Measurements from ENCODE around the gene VPS26C.

Gene VPS26C

GRCh38 chr21:37263827-37264600 is 3.1 kb downstream of the VPS26C start:
- peak; percentile 60 for DNase-seq

- DNase-seq, result no peak
These were observed 7.7 kb downstream of the VPS26C start for GRCh38 chr21:37259426-37259825.

DNA sequence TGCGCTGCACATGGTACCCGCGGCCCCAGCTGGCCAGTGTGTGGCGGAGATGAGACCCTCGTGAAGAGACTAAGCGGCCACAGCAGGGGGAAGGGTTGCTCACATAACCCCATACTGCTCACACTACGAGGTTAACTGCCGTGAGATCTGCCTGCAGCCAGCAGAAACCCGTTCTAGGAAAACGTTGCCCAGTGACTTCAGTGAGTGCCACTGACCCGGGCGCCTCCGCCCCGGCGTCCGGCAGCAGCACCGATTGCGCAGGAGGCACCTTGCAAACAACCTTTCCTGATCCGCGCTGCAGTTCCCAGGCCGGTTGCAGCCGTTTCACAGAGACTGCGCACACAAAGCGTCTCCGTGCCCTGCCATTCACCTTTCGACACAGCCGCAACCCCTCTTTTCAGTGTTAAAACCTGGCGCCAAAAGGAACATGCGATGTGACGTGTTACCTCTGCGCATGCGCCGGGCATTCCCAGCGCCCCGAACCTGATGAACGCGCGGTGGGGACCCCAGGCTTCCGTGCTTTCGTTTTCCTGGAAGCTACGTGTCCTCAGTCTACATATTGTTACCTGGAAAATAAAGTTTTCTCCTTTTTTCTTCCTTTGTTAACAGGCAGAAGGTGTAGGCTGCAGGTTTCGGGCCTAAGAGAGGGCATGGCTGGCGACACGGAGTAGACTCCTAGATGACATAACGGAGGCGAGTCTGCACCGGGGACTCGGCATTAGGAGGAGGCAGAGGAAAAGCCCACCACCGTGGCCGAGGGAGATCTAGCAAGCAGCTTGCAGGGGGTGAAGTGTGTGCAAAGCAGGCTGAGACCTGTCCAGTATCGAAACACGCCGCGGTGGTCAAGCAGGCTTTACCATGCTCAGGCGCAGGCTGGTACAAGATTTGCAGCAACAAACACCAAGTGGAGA is 8.9 kb downstream of the VPS26C start:
- peak; percentile 94 for DNase-seq

- DNase-seq, result peak; percentile 89
These were observed 9.6 kb downstream of the VPS26C start for GRCh38 chr21:37257511-37257966.

DNA sequence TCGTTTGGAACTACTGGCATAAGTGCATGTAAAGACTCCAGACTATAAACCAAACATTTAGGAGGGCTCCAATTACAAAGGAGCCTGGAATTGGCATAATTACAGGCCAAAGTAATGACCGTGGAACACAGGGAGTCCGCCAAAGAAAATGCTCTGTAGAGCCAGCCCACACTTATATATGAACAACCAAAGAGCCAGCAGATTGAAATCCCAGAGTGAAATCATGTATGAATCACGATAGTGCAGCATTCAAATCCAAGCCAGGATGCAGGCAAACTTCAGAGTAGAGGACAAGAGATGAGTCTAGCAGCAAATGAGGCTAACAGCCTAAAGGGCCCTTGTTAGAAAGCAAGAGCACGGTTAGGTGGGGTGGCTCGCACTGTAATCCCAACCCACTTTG is 13.1 kb downstream of the VPS26C start:
- DNase-seq, result no peak

GRCh38 chr21:37251294-37251634 is 15.9 kb downstream of the VPS26C start:
- DNase-seq, result no peak

DNA sequence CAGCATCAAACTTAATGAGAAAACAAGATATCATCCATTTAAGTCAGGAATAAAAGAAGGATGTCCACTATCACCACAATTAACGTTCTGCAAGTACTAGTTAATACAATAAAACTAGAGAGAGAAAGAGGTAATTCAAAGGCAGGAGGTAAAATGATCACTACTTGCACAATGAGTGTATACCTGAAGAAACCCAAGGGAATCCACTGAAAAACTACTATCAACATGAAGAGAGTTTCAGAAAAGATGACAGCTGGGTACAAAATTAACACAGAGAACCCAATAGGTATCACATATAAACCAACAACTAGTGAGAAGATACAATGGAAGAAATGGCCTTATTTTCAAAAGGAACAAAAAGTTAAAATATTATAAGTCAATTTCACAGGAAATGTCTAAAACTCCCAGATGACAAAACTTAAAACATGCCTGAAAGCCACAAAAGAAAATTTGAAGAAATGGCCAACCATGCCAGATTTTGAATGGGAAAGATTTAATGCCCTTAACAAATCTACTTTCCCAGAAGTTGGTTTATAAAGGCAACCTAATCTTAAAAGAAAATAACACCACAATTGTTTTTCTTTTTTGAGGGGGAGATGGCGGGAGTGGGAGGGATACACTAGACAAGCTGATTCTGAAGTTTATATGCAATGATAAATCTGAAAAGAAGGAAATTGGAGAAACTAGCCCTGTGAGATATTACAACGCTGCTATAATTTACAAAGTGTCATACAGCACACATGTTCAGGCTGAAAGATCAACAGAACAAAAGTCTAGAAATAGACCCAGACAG is 17.8 kb downstream of the VPS26C start:
- DNase-seq, result no peak

DNA sequence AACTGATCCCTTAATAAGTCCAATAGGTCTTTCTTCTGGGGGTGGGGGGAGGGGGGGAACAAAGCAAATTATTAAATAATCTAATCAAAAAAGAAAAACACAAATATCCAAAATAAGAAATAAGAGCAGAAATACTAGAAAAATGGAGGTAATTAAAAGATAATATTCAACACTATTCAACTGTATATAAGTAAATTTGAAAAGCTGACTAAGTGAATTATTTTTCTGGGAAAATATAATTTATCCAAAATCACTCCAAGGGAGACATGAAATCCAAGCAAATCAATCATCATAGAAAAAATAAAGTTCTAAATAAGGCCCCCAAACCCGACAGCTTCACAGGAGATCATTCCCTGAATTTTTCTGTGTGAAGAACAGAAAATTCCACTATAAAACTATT is 18.8 kb downstream of the VPS26C start:
- DNase-seq, result no peak

DNA sequence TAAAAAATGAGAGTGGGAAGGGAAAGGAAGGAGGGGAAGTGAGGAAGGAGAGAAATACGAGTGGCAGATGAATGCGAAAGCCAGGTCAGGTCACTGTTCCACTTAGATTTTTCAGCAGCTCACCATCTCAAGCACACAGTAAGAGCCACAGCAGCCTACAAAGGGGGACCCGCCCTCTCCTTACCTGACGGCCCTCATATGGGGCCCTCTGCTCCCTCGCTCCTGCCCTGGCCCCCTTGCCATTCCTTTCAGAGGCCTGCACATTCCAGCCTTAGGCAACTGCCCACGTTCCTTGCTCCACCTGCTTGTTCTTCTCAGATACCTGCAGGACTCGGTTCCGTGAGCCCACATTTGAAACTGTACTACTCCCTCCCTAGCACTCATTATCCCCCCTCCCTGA is 22.0 kb downstream of the VPS26C start:
- no peak for DNase-seq

- no peak for DNase-seq
These were observed 22.5 kb downstream of the VPS26C start for GRCh38 chr21:37244501-37245095.

GRCh38 chr21:37243961-37244360 is 23.2 kb downstream of the VPS26C start:
- no peak for DNase-seq

DNA sequence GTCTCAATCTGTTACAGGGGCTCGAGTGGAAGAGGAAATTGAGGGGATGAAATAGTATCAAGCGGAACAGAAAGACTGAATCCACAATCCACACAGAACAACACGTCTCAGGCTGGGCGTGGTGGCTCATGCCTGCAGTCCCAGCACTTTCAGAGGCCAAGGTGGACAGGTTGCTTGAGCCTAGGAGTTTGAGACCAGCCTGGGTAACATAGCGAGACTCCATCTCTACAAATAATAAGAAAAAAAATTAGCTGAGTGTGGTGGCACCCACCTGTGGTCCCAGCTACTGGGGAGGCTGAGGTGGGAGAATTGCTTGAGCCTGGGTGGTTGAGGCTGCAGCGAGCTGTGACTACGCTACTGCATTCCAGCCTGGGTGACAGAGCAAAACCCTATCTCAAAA is 25.7 kb downstream of the VPS26C start:
- DNase-seq, result no peak

GRCh38 chr21:37240978-37241377 is 26.2 kb downstream of the VPS26C start:
- no peak for DNase-seq

DNA sequence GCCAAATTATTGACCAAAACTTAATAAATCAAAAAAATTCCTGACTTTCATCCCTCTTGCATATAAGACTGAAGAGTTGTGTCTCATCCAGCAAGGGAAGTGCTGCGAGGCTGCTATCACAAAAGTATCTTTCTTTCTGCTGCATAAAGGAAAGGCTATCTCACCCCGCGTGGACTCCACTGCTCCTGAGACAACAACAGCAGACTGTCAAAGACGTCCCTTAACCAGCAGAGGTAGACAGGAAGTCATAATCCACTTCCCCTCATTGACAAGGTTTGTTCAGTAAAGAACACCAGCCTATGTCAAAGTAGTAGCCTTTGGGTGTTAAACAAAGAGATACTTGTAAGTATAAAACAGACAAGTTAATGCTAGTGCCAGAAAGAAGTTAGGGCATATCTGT is 29.4 kb downstream of the VPS26C start:
- DNase-seq, result no peak

- DNase-seq, result no peak
These were observed 29.8 kb downstream of the VPS26C start for GRCh38 chr21:37237346-37237745.

GRCh38 chr21:37233551-37234146 is 33.5 kb downstream of the VPS26C start:
- DNase-seq, result no peak

DNA sequence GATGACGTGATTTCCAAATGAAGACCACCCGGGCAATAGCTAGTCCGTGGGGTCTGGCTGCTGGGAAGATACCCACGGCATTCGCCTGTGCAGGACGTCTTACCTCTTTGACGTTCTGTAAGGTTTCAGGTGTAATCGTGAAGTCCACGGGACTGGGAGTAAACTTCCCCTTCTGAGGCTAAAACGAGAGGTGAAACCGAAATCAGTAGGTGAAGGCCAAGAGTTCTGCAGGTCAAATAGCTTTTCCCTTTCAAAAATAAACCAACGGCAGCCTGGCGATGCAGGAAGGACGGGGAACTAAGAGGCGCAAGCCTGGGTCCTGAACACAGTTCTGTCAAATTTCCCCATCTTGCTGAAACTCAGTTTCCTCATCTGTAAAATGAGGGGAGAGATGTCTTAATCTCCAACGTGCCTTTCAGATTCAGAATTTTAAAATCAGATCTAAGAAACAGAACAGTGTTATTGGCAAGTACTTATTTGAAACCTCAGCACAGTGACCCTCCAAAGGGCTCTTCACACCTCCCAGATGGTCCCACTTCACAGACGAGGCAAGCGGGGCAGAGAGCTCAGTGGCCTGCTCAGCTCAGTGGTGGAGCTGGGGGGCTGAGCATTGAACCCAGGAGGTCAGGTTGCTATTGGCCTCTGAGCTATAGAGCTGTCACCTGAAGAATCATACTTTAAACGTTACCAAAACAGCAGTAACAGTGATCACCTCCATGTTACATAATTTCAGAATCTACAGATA is 34.7 kb downstream of the VPS26C start:
- no peak for DNase-seq

DNA sequence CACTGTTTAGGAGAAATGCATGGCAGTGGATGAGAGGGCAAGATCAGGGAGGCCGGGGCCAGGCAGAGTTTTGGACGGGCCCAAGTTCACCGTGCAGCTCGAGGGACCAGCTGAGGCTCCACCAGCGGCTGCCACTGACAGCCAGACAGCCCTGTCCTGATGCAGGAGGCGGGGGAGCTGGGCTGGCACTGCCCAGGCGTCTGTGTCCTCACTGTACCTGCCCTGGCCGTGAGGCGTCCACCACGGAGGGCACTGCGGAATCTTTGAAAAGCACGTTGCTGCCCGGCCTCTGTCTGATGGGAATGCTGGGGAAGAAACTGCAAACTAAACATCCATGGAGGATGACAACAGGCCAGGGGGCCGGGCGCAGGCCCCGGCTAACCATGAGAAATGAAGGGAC is 35.5 kb downstream of the VPS26C start:
- DNase-seq, result no peak

- DNase-seq, result no peak
These were observed 35.9 kb downstream of the VPS26C start for GRCh38 chr21:37231249-37231645.

DNA sequence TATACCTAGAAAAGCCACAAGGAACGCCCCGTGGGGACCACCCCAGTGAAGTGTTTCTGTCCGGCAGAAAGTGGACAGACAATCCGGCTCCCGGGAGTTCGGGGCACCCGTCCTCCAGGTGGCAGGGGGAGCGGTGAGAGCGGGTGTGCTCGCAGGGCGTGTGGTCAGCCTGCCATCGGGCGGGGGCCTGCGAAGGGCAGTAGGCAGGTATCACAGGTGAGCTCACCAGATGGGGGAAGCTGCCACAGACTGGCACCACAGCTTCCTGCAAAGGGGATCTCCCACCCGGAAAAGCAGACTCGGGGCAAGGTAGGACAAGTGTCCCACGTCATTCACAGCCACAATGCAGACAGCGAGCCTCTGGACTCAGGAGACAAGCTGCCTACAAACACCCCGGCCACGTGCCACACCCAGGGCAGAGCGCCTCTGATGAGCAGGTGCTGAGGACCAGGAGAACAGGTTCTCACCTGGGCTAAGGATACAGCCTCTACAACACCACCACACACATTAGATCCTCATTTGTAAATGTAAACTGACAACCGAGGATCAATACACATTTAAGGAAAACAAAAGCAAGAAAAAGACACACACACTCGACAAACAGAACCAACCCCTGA is 36.4 kb downstream of the VPS26C start:
- no peak for DNase-seq

DNA sequence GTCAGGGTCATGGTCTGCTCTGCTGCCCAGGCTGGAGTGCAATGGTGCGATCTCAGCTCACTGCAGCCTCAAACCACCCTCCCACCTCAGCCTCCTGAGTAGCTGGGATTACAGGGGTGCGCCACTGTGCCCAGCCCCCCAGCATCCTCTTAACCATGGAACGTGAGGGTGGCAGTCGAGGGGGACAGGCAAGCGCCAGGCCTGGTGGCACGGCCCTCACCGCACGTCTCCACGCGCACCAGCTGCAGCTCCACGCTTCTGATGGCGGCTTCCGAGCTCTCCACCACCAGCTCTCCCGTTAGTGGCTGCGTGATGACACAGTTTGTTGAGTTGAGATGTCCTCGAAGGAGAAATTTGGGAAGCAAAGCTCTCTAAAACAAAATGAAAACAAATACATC is 39.1 kb downstream of the VPS26C start:
- no peak for DNase-seq
